SK-MEL-5 (cell line): ENCODE data around the gene RLF. TPM values are rescaled to one million over a fixed set of nuclear protein-coding genes. Genes with fewer than 3 reads are reported as not detected.

Experiments used
- DNase-seq: peaks from one replicate; pipeline ENCODE4 v3.0.0-alpha.2; 2016; ENCODE audit warnings: low read depth, low spot score
- in situ Hi-C: cut with HindIII; loops from 2 replicates; pipeline ENCODE4 v1.10.0; 2016; ENCODE audit warnings: low sequenced_read_pairs, high pct_unique_total_duplicates, low pct_unique_long_range_greater_than_20kb
- polyA plus RNA-seq, 2 experiments: library from polyadenylated mRNA; depleted of rRNA; stranded (reverse); fragments of >200 nt; gene quantifications; 2 replicates each; pipeline ENCODE4 v1.2.3, GENCODE V29; 2015
- total RNA-seq: library from RNA; depleted of rRNA; stranded (reverse); fragments of >200 nt; shearing (Covaris generic); gene quantifications from 2 replicates; pipeline ENCODE4 v1.2.3, GENCODE V29; 2014; rRNA removed

The RLF gene
- 22.9 and 24.0 TPM in 2 replicates for total RNA-seq
- polyA plus RNA-seq (2015; cell fraction: cytosol; rRNA removed) = 4.5 and 6.1 TPM in 2 replicates
- 8.6 and 9.1 TPM in 2 replicates for polyA plus RNA-seq (2015; cell fraction: nucleus; rRNA removed)

DNA sequence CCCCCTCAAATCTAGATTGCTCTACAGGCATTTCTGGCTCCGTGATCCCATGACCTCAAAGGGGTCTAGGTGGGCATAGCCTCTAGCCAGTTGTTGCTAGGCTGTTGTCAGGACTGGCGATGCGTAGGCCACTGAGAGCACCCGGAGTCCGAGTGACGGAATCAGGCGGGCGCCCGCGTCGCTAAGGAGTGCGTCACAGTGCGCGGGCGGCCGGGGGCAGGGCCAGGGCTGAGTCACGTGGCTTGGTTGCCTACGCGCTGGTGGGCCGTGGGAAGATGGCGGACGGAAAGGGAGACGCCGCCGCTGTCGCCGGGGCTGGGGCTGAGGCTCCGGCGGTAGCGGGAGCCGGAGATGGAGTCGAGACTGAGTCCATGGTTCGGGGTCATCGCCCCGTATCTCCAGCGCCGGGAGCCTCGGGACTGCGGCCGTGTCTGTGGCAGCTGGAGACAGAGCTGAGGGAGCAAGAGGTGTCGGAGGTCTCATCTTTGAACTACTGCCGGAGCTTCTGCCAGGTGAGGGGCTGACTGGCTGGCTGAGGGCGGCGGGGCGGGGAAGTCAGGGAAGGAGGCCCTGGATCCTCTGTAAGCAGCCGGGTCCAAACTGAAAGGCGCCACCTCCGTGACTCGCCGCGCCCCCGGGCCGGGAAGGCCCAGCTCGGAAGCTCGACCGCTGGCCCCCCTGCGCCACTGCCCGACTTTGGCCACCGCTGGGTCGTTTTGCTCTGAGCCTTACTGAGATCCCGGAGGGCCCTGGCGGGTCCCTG lies at the start of gene RLF:
Gene RLF (plus strand): TSS at position 263 of the 763 bp plus-strand sequence. CDS start 13 bp downstream, at position 276.
- peak; percentile 91 for DNase-seq
- in situ Hi-C loops = no loop called here

DNA sequence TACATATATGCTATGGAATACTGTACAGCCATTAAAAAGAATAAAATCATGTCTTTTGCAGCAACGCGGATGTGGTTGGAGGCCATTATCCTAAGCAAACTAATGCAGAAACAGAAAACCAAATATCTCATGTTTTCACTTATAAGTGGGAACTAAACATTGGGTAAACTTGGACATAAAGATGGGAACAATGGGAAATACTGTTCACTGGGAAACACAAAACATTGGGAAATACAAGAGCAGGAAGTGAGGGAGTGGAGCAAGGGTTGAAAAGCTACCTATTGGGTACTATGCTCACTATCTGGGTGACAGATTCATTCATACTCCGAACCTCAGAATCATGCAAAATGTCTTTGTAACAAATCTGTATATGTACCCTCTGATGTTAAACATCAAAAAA lies 46.8 kb upstream of the RLF start:
- no peak for DNase-seq
- in situ Hi-C loops = no loop called here

- DNase-seq = no peak
- in situ Hi-C loops = no loop called here
These were observed 41.1 kb upstream of the RLF start for GRCh38 chr1:40120128-40120527.

DNA sequence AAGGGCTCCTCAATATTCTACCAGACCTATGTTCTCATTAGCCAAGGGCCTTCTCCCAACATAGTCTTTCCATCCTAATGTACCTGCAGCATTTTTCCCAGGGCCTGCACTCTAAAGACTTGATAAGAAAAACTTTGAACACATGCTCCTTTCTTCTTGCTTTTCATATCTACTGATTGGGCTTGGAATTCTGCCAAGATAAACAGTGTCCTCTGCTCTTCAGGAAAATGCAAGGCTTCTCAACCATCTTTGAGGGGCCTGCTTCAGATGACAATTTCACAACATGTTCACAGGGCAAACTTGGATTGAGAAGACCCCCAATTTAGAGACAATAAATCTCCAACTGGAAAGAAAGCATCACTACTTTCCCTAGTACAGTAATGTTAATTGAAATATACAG lies 38.3 kb upstream of the RLF start:
- no peak for DNase-seq
- in situ Hi-C loops = no loop called here

DNA sequence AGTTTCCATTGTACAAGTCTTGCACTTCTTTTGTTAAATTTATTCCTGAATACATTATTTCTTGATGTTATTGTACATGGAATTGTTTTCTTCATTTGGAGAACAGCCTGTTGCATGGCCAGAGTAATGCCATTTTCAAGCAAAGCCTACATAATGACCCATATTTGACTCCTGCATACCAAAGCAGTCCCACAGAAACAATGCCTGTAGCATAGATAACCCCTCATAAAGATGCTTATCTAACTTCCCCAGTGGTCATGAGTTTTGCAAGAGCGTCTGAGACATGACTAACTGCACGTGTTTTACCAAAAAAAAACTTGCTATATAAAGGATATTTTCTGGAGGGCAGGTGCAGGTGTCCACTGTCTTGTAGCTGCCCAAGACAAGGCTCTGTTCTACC lies 30.3 kb upstream of the RLF start:
- DNase-seq = peak; percentile 3
- in situ Hi-C loops = no loop called here

DNA sequence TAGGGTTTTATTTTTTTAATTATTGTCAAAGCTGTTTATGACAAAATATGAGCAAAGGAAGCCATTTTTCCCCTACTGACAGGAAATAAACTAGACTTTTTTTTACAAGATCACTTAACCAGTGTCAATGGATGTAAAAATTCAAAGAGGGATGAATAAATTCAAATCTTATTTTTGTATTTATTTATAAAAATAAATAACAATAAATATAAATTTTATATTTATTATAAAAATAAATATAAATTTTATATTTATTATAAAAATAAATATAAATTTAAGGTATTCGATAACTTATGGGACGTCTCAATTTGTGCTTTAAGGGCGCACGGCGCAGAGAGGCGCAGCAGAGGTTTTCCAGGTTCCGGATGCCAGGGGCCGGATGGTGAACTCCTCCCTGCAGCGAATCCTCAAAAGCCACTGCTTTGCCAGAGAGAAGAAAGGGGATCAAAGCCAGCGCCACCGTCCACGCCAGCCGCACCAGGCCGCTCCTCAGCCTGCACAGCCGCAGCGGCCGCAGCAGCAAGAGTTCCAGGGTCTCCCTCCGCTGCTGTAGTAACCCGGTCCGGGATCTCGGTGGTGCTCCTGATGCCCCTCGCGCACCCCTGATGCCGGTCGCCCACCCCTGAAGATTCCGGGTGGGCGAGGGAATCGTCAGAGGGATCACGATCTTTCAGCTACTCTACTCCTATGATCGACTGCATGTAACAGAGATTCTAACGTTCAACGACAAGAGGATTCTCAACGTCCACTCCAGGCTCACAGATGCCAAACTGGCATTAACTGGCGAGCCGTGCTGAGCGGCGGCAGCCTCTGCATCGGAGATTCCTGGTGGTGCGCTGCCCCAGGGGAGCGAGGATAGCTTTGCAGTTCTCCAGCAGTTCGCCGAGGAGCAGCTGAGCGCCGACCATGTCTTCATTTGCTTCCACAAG lies 28.5 kb upstream of the RLF start:
- in situ Hi-C loops = no loop called here
- no peak for DNase-seq

DNA sequence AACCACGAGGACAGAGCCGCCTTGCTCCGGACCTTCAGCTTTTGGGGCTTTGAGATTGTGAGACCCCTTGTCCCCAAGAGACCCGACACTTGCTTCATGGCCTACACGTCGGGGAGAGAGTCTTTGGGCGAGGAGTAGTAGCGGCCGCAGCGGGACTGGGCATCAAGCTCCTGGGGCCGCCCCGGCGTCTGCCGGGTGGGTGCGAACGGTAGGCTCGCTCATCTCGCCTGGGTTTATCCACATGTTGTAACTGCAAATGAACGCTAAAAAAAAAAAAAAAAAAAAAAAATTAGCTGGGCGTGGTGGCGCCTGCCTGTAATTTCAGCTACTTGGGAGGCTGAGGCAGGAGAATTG lies 27.9 kb upstream of the RLF start:
- no peak for DNase-seq
- in situ Hi-C loops = no loop called here

DNA sequence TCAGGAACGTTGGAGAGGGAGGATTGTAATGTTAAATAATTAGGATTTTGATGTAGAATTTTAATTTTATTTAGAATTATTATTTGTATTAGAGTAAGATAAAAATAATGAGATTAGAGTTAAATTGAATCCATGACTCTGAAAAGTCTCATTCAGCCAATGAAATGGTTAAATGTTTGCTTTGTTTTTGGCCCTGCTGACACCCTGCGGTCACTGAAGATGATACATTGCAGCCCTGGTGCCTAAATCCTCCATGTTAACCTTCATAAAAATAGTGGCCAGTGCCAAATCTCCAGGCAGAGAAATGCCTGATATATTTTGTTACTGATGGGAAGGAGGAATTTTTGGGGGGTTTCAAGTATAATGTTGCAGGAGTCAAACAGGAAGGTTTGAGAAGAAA lies 27.3 kb upstream of the RLF start:
- in situ Hi-C loops = no loop called here
- DNase-seq = peak; percentile 25

- DNase-seq = no peak
- in situ Hi-C loops = no loop called here
These were observed 20.8 kb upstream of the RLF start for GRCh38 chr1:40140211-40140973.

DNA sequence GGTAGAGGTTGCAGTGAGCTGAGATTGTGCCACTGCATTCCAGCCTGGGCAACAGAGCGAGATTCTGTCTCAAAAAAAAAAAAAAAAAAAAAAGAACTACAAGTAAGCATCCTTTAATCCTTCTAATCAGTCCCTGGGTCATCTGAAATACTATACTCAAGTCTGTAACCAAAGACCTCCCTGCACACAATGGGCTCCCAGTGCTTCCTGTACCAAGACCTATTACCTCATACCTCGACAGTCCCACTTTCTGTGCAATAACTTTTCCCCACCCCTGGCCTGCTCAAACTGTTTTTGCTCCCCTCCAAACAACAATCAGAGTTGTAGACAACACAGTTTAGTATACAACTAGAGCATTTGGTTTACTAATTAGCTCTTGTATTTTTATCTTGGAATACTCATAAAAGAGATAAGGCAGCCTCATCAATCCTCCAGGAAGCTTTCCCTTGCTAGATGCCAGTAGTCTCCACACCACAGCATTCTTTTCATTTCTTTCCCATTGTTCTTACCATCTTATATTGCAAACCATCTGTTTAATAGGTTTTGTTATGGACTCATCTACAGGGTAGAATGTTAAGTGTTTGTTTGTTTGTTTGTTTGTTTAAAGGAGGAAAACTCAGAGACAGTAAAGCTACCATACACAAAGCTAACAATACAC lies 19.2 kb upstream of the RLF start:
- in situ Hi-C loops = no loop called here
- DNase-seq = no peak

GRCh38 chr1:40143891-40144575 lies 17.2 kb upstream of the RLF start:
- in situ Hi-C loops = no loop called here
- peak; percentile 79 for DNase-seq

GRCh38 chr1:40151457-40152079 lies 9.6 kb upstream of the RLF start:
- in situ Hi-C loops = no loop called here
- DNase-seq = no peak

- in situ Hi-C loops = no loop called here
- peak; percentile 68 for DNase-seq
These were observed 8.0 kb upstream of the RLF start for GRCh38 chr1:40153073-40153770.

- no peak for DNase-seq
- in situ Hi-C loops = no loop called here
These were observed 6.1 kb upstream of the RLF start for GRCh38 chr1:40155135-40155534.

GRCh38 chr1:40155910-40156309 lies 5.3 kb upstream of the RLF start:
- no peak for DNase-seq
- in situ Hi-C loops = no loop called here

DNA sequence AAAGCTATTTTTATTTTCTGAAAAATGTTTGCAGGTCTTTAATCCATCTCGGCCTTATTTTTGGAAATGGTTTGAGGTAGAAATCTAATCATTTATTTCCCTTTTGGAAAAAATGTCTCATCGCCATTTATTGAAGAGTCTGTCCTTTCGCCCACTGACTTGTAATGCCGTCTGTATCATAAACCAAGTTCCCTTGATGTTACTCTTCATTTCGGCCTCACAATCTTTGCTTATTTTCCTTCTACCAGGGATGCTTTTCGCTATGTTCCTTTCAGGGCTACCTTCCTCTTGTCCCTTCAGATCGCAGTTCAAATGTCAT lies 422 bp upstream of the RLF start:
- no peak for DNase-seq

More for the DNA sequence above, 422 bp upstream of the RLF start:
- in situ Hi-C loops = no loop called here
